SH-SY5Y (cell line): ENCODE data around the gene CT45A6.
"Not testable (repeated sequence)": the region's sequence is repeated elsewhere in the genome, so short reads cannot be mapped to it uniquely, and the experiment has no call there.

Experiments used
- GATA2 ChIP-seq: IDR thresholded peaks from 2 replicates; pipeline ENCODE4 v1.6.1; 2011; ENCODE audit warnings: mild to moderate bottlenecking, low read depth, low read length
- GATA3 ChIP-seq: IDR thresholded peaks from 2 replicates; pipeline ENCODE4 v1.6.1; 2011; ENCODE audit warnings: low read depth, mild to moderate bottlenecking, low read length, moderate library complexity

- TF ChIP-seq GATA2, GATA3: not testable (repeated sequence)
Measured at GRCh38 chrX:135785403-135785802, 17.2 kb downstream of the CT45A6 start, which contains the start of gene CT45A5.
